Spleen (tissue), 7 donors: ENCODE data around the gene KEAP1.

Source experiments
- POLR2A ChIP-seq, 3 donors: fragments of 450-650 bp; IDR thresholded peaks; one replicate each; pipeline ENCODE4 v1.5.1; 2017; ENCODE audit warnings: antibody characterized with exemption in 3 of 3, mild to moderate bottlenecking in 1 of 3
- POLR2AphosphoS5 ChIP-seq, 3 donors: sonication (generic); formaldehyde crosslinking; IDR thresholded peaks; one replicate each; pipeline ENCODE4 v1.5.1; 2017; ENCODE audit warnings: antibody characterized with exemption in 3 of 3
- TF ChIP-seq, protein P1 (sequence below), 11 experiments: fragments of 200-600 bp in 7 of 11; fragments of 450-650 bp in 4 of 11; sonication (generic) in 4 of 11; IDR thresholded peaks in 8 of 11; conservative IDR thresholded peaks in 3 of 11; 1 replicate in 7 of 11; 2 replicates in 4 of 11; pipeline versions ENCODE4 v1.4.0 to v1.8.0; 2016 to 2021; ENCODE audit warnings: antibody characterized with exemption in 11 of 11, inconsistent platforms in 4 of 11, mild to moderate bottlenecking in 1 of 11
- donor health status: DM: no; HTN: no; CAD: no; lungs with moderate emphysema.
- donor health status: DM: no; HTN: no; CAD: no.
- donor health status: DM: no; HTN: no; CAD: no.

DNA sequence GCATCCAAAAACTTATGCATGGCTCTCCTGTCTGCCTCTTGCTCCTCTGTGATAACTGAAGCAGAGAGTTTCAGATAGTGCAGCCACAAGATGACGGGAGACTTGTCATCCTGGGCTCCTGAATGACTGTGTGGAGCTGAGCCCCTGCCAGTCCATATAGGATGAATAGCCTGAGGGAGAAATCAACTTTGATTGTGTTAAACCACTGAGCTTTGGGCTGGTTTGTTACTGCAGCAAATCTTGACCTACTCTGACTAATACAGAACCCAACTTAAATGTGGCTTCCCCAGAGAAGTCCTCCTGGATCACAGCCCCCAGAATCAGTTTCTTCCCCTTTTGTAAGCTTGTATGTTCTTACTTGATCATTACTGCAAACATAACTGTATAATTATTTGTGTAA is 29.3 kb upstream of the KEAP1 start:
- TF ChIP-seq, protein P1, sequence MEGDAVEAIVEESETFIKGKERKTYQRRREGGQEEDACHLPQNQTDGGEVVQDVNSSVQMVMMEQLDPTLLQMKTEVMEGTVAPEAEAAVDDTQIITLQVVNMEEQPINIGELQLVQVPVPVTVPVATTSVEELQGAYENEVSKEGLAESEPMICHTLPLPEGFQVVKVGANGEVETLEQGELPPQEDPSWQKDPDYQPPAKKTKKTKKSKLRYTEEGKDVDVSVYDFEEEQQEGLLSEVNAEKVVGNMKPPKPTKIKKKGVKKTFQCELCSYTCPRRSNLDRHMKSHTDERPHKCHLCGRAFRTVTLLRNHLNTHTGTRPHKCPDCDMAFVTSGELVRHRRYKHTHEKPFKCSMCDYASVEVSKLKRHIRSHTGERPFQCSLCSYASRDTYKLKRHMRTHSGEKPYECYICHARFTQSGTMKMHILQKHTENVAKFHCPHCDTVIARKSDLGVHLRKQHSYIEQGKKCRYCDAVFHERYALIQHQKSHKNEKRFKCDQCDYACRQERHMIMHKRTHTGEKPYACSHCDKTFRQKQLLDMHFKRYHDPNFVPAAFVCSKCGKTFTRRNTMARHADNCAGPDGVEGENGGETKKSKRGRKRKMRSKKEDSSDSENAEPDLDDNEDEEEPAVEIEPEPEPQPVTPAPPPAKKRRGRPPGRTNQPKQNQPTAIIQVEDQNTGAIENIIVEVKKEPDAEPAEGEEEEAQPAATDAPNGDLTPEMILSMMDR (IDR thresholded peaks at IDR 0.05 in 8 of 11, conservative IDR thresholded peaks at IDR 0.05 in 3 of 11): no peak
- no peak for TF ChIP-seq POLR2AphosphoS5 (IDR thresholded peaks at IDR 0.05)
- TF ChIP-seq POLR2A (IDR thresholded peaks at IDR 0.05): no peak
